HEK293T (cell line): ENCODE results near the gene DKC1.

Experiments
- CTCF ChIA-PET: fragments of 350-600 bp; formaldehyde crosslinking; extraction: SDS; loops from one replicate; lab custom pipeline; 2021; ENCODE audit warnings: antibody characterized with exemption, inconsistent platforms; lab: Yijun Ruan, JAX
- POLR2A ChIA-PET: fragments of 350-600 bp; formaldehyde crosslinking; extraction: SDS; loops from one replicate; lab custom pipeline; 2020; ENCODE audit warnings: antibody characterized with exemption, inconsistent platforms; lab: Yijun Ruan, JAX
- DNase-seq: peaks from one replicate; pipeline ENCODE4 v3.0.0; 2012; ENCODE audit warnings: mixed read lengths; ENCODE audit errors: extremely low spot score
- ARNT ChIP-seq: fragments of 450-650 bp; IDR thresholded peaks from 2 replicates; pipeline ENCODE4 v1.6.1; 2017; ENCODE audit warnings: mild to moderate bottlenecking
- BHLHE40 ChIP-seq: fragments of 450-650 bp; IDR thresholded peaks from 2 replicates; pipeline ENCODE4 v1.6.1; 2016; ENCODE audit warnings: mild to moderate bottlenecking, moderate library complexity, borderline replicate concordance
- CTBP1 ChIP-seq: fragments of 450-650 bp; IDR thresholded peaks from 2 replicates; pipeline ENCODE4 v1.6.1; 2016; ENCODE audit warnings: borderline replicate concordance
- ELF4 ChIP-seq: fragments of 450-650 bp; IDR thresholded peaks from 2 replicates; pipeline ENCODE4 v1.6.1; 2017; ENCODE audit warnings: antibody characterized with exemption
- FOXA1 ChIP-seq: fragments of 450-650 bp; IDR thresholded peaks from 2 replicates; pipeline ENCODE4 v1.6.1; 2016; ENCODE audit warnings: mild to moderate bottlenecking
- FOXK2 ChIP-seq: fragments of 450-650 bp; IDR thresholded peaks from 2 replicates; pipeline ENCODE4 v1.6.1; 2016; ENCODE audit warnings: mild to moderate bottlenecking
- FOXM1 ChIP-seq: fragments of 450-650 bp; IDR thresholded peaks from 2 replicates; pipeline ENCODE4 v1.6.1; 2017; ENCODE audit warnings: mild to moderate bottlenecking, borderline replicate concordance
- HDGF ChIP-seq: fragments of 450-650 bp; IDR thresholded peaks from 2 replicates; pipeline ENCODE4 v1.6.1; 2017; ENCODE audit warnings: antibody characterized with exemption, borderline replicate concordance
- L3MBTL2 ChIP-seq: fragments of 450-650 bp; conservative IDR thresholded peaks from 2 replicates; pipeline ENCODE4 v1.6.1; 2016; ENCODE audit warnings: mild to moderate bottlenecking
- LEF1 ChIP-seq: fragments of 450-650 bp; IDR thresholded peaks from 2 replicates; pipeline ENCODE4 v1.6.1; 2017; ENCODE audit warnings: mild to moderate bottlenecking, borderline replicate concordance
- NFRKB ChIP-seq: fragments of 450-650 bp; IDR thresholded peaks from 2 replicates; pipeline ENCODE4 v1.6.1; 2016; ENCODE audit warnings: mild to moderate bottlenecking, moderate library complexity
- PKNOX1 ChIP-seq: fragments of 450-650 bp; IDR thresholded peaks from 2 replicates; pipeline ENCODE4 v1.6.1; 2016
- SP1 ChIP-seq: fragments of 450-650 bp; IDR thresholded peaks from 2 replicates; pipeline ENCODE4 v1.6.1; 2017
- SUZ12 ChIP-seq: fragments of 450-650 bp; IDR thresholded peaks from 2 replicates; pipeline ENCODE4 v1.6.1; 2016; ENCODE audit warnings: mild to moderate bottlenecking
- TARDBP ChIP-seq: fragments of 450-650 bp; IDR thresholded peaks from 2 replicates; pipeline ENCODE4 v1.6.1; 2016
- ZNF384 ChIP-seq: fragments of 450-650 bp; IDR thresholded peaks from 2 replicates; pipeline ENCODE4 v1.6.1; 2016

The DKC1 gene

DNA sequence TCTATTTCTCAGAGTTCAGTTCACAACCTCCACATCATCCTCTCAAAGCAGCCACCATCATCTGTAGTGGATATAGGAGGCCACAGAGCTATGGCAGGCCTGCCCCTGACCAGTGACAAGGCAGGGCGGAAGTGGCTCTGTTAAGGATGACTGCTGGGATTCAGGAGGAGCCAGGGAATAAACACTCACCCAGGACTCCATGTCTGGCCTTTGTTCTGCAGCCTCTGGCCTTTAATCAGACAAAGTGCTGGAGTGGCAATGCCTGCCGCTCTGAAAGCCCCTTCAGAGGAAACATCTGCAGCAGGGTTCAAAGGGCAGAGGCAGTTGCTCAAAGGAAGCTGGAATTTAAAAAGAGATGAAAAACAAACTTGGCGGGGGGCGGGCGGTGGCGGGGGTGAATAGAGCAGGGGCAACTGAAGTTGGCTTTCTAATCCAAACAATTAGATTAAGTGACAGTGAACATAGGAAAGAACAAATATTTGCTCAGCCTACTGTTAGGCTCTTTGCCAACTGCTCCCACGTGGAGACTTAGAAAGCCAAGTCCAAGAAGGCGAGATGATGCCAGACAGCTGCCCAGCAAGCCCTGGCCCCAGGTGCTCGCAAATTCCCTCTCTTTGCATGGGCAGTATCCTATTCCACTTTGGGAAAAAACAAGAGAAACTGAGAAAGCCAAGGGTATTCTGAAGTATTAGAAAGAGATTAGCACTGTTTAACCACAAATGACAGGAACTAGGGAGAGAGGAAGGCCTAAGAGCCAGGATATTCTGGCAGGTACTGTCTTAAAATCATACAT, 37.1 kb downstream of the DKC1 start:
- ChIA-PET CTCF (no interaction called here), POLR2A (interaction anchor here (0.8 to 1.5 kb wide), 3 partner anchors 13 to 36 kb away, joined by 3 read pairs; no protein-coding TSS in a partner anchor)
- no peak for DNase-seq

GRCh38 chrX:154800478-154801210, 38.0 kb downstream of the DKC1 start:
- no peak for DNase-seq
- ChIA-PET CTCF (no interaction called here), POLR2A (interaction anchor here (0.9 kb wide), 1 partner anchor 12 kb away, joined by 3 read pairs; no protein-coding TSS in a partner anchor)
- no peak for TF ChIP-seq BHLHE40
- TF ChIP-seq ZNF384 = no peak
- TF ChIP-seq FOXM1 = no peak
- TF ChIP-seq ARNT = no peak
- TF ChIP-seq HDGF = no peak
- no peak for TF ChIP-seq SP1
- no peak for TF ChIP-seq FOXA1
- TF ChIP-seq SUZ12 = no peak
- TF ChIP-seq NFRKB = no peak
- no peak for TF ChIP-seq ELF4
- no peak for TF ChIP-seq LEF1
- no peak for TF ChIP-seq CTBP1
- no peak for TF ChIP-seq FOXK2
- TF ChIP-seq PKNOX1 = no peak
- TF ChIP-seq L3MBTL2 = no peak
- no peak for TF ChIP-seq TARDBP

More for the DNA sequence above, 37.1 kb downstream of the DKC1 start:
- TF ChIP-seq SP1 (no peak), L3MBTL2 (no peak), ARNT (no peak), ZNF384 (no peak), LEF1 (no peak), NFRKB (no peak), BHLHE40 (no peak), FOXM1 (no peak), PKNOX1 (no peak), HDGF (no peak)

- ChIA-PET CTCF (no interaction called here), POLR2A (interaction anchor here (0.6 kb wide), 1 partner anchor 40 kb away, joined by 3 read pairs; the partner anchor contains the start of gene DKC1)
- TF ChIP-seq SP1 = no peak
- no peak for TF ChIP-seq HDGF
- TF ChIP-seq TARDBP = no peak
- no peak for TF ChIP-seq ARNT
- TF ChIP-seq L3MBTL2 = no peak
- no peak for TF ChIP-seq ZNF384
- no peak for TF ChIP-seq BHLHE40
- TF ChIP-seq SUZ12 = no peak
- TF ChIP-seq LEF1 = no peak
- TF ChIP-seq CTBP1 = no peak
- DNase-seq = no peak
These were observed 40.3 kb downstream of the DKC1 start for GRCh38 chrX:154802947-154803346.

DNA sequence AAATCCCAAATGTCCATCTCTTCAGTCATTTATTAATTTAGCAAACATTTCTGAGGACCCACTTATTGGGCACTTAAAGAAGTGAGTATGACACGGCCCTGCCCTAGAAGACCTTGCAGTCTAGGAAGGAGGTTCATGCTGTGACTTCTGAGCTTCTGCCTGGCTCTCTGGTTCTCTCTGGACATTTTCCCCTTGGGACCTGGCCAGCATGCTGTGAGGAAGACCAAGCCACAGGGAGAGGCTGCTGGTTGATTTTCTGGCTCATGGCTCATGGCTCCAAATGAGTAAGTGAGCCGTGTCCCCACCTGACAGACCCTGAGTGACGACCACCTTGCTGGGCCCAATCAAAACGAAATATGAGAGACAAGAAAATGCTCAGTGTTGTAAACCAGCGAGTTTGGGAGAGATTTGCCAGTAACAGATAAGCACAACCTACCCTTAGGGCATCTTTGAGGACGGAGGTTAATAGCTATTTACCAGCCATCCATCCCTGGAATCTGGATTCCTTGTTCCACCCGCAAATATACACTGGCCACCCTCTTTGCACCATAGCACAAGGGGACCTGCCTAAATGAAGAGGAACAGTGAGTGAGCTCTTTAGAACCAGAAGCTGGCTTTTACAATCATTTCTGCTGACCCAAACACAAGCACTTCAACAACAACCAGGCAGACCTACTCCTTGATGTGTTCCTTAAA, 41.7 kb downstream of the DKC1 start:
- ChIA-PET CTCF (interaction anchor here (0.6 kb wide), 1 partner anchor 54 kb away, joined by 3 read pairs; no protein-coding TSS in a partner anchor), POLR2A (interaction anchor here (0.7 to 1.3 kb wide), 2 partner anchors 31 to 42 kb away, joined by 3 to 7 read pairs; partner anchors contain the start of gene DKC1)
- DNase-seq = no peak
- TF ChIP-seq LEF1 = no peak
- TF ChIP-seq FOXM1 = no peak
- TF ChIP-seq FOXA1 = no peak
- no peak for TF ChIP-seq CTBP1
- TF ChIP-seq SP1 = no peak
- no peak for TF ChIP-seq BHLHE40

- peak; percentile 94 for DNase-seq
- ChIA-PET CTCF (no interaction called here), POLR2A (interaction anchor here (0.6 to 1.3 kb wide), 3 partner anchors 8 to 43 kb away, joined by 3 to 7 read pairs (median 3); partner anchors contain the start of gene DKC1)
- TF ChIP-seq ELF4 (no peak), NFRKB (no peak), L3MBTL2 (peak; percentile 72), FOXA1 (no peak), BHLHE40 (no peak), HDGF (no peak), PKNOX1 (peak; percentile 95), SP1 (no peak), CTBP1 (no peak)
These were observed 42.5 kb downstream of the DKC1 start, which contains the start of gene MPP1 for GRCh38 chrX:154804957-154805695. Gene MPP1 (minus strand): TSS chrX:154805485. CDS start chrX:154805373, 112 bp downstream.
